Vagina (tissue), 2 donors: ENCODE results near the gene LRP3. TPM values are rescaled to one million over a fixed set of nuclear protein-coding genes. Genes with fewer than 3 reads are reported as not detected.

Experiments used
- DNase-seq, 2 donors: peaks; one replicate each; pipeline ENCODE4 v3.0.0-alpha.2; 2017; ENCODE audit errors: extremely low spot score in 2 of 2
- H3K27ac ChIP-seq: fragments of 200-600 bp; sonication (generic); one replicate; pipeline ENCODE4 v1.5.1; 2019
- H3K27me3 ChIP-seq: fragments of 200-600 bp; sonication (generic); one replicate; pipeline ENCODE4 v1.5.1; 2019
- H3K36me3 ChIP-seq, 2 donors: fragments of 200-600 bp; sonication (generic); one replicate each; pipeline ENCODE4 v1.5.1; 2017 to 2019
- H3K4me1 ChIP-seq: fragments of 200-600 bp; sonication (generic); one replicate; pipeline ENCODE4 v1.5.1; 2019
- H3K4me3 ChIP-seq, 2 donors: fragments of 200-600 bp; sonication (generic); 1 replicate in 1 of 2; 2 replicates in 1 of 2; pipeline ENCODE4 v1.5.1; 2016 to 2019
- H3K9me3 ChIP-seq: fragments of 200-600 bp; sonication (generic); one replicate; pipeline ENCODE4 v1.5.1; 2019
- POLR2A ChIP-seq, 2 donors: fragments of 450-650 bp; IDR thresholded peaks; one replicate each; pipeline ENCODE4 v1.6.1; 2017; ENCODE audit warnings: antibody characterized with exemption in 2 of 2, mild to moderate bottlenecking in 2 of 2, moderate library complexity in 2 of 2
- POLR2AphosphoS5 ChIP-seq, 2 donors: sonication (generic); formaldehyde crosslinking; IDR thresholded peaks; one replicate each; pipeline ENCODE4 v1.9.0; 2017; ENCODE audit warnings: antibody characterized with exemption in 2 of 2, mild to moderate bottlenecking in 2 of 2, low read depth in 1 of 2; ENCODE audit not compliant: insufficient read depth in 1 of 2
- intact Hi-C: fragments of 100-400 bp; cut with DNase I; formaldehyde crosslinking; loops from one replicate; pipeline ENCODE4 v1.15.1; 2023
- total RNA-seq: library from RNA; depleted of rRNA; stranded (reverse); fragments of >200 nt; gene quantifications from one replicate; pipeline ENCODE4 v1.2.3, GENCODE V29; 2016
- TF ChIP-seq, protein P1 (sequence below), 3 experiments: fragments of 450-650 bp in 2 of 3; fragments of 200-600 bp in 1 of 3; sonication (generic) in 1 of 3; IDR thresholded peaks; one replicate each; pipeline ENCODE4 v1.5.1; 2017 to 2019; ENCODE audit warnings: antibody characterized with exemption in 3 of 3, mild to moderate bottlenecking in 2 of 3, moderate library complexity in 2 of 3

Gene LRP3
- total RNA-seq, 1 donor from 2014 or later, result 20.6 TPM

DNA sequence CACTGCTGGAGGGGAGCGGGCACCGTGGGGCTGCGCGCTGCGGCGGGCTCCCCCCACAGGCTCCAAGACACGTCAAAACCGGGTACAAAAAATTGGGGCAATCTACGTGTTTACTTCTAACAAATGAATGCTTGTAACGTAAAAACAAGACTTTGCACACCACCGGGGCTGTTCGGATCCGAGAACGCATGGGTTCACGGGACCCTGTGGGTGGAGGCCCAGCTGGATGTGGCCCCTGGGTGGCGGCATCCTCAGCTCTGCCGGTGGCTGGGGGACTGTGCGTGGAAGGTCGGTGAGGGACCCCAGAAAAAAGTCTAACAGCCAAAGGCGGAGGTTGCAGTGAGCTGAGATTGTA, 41.8 kb downstream of the LRP3 start:
- H3K4me3 ChIP-seq, result no peak overlapping the region
- intact Hi-C loops, result loop anchor here (10.0 kb wide), 1 partner anchor 539 kb away; no protein-coding TSS in a partner anchor
- H3K27ac ChIP-seq, result no peak overlapping the region
- no peak for TF ChIP-seq POLR2AphosphoS5 (IDR thresholded peaks at IDR 0.05; ENCODE audit: insufficient read depth in 1 of 2, low read depth in 1 of 2)
- no peak for TF ChIP-seq POLR2A (IDR thresholded peaks at IDR 0.05)
- TF ChIP-seq, protein P1, sequence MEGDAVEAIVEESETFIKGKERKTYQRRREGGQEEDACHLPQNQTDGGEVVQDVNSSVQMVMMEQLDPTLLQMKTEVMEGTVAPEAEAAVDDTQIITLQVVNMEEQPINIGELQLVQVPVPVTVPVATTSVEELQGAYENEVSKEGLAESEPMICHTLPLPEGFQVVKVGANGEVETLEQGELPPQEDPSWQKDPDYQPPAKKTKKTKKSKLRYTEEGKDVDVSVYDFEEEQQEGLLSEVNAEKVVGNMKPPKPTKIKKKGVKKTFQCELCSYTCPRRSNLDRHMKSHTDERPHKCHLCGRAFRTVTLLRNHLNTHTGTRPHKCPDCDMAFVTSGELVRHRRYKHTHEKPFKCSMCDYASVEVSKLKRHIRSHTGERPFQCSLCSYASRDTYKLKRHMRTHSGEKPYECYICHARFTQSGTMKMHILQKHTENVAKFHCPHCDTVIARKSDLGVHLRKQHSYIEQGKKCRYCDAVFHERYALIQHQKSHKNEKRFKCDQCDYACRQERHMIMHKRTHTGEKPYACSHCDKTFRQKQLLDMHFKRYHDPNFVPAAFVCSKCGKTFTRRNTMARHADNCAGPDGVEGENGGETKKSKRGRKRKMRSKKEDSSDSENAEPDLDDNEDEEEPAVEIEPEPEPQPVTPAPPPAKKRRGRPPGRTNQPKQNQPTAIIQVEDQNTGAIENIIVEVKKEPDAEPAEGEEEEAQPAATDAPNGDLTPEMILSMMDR (IDR thresholded peaks at IDR 0.05), result no peak
- DNase-seq, result no peak
- no peaks in the 10 kb centered on the region for H3K4me1 ChIP-seq
- H3K27me3 ChIP-seq, result no peaks in the 10 kb centered on the region
- H3K9me3 ChIP-seq, result no peaks in the 10 kb centered on the region
- H3K36me3 ChIP-seq, result no peaks in the 10 kb centered on the region

DNA sequence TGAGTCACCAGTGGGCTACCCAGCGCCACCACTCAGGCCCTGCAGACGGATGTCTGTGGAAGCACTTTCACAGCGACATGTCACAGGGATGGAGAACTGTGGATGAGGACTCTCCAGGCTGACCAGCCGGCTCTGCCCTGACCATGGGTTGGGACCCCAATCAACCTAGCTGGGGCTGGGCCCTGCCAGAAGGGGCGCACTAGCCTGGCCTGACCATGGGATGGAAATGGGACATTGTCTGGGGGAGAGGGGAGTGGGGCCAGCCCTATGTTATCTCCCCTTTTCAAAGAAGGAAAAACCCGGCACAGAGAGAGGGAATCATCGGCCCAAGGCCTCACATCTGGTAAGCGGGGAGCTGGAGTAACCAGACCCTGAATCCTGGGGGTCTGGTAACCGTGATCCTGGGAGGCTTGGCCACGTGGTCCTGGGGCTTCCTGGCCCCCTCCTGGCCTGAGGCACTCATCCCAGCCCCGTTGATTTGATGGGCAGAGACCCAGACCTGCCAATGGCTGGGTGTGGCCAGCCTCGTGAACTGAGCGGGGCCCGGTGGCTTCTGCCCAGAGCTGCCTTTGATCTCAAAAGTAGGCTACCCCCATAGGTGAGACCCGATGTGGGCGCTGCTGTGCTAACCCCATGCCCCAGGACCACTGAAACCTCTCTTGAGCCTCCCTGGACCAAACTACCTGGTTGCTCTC, 42.7 kb downstream of the LRP3 start:
- no peak for DNase-seq
- Histone ChIP-seq H3K27me3 (no peaks in the 10 kb centered on the region), H3K4me3 (no peak overlapping the region), H3K9me3 (no peaks in the 10 kb centered on the region), H3K4me1 (peaks cover 7% of the 10 kb centered on the region), H3K27ac (no peak overlapping the region), H3K36me3 (no peaks in the 10 kb centered on the region)
- intact Hi-C loops, result loop anchor here (10.0 kb wide), 1 partner anchor 538 kb away; no protein-coding TSS in a partner anchor
- TF ChIP-seq POLR2A (IDR thresholded peaks at IDR 0.05) (no peak), POLR2AphosphoS5 (IDR thresholded peaks at IDR 0.05; ENCODE audit: insufficient read depth in 1 of 2, low read depth in 1 of 2) (no peak)
- TF ChIP-seq, protein P1 (IDR thresholded peaks at IDR 0.05), result no peak

DNA sequence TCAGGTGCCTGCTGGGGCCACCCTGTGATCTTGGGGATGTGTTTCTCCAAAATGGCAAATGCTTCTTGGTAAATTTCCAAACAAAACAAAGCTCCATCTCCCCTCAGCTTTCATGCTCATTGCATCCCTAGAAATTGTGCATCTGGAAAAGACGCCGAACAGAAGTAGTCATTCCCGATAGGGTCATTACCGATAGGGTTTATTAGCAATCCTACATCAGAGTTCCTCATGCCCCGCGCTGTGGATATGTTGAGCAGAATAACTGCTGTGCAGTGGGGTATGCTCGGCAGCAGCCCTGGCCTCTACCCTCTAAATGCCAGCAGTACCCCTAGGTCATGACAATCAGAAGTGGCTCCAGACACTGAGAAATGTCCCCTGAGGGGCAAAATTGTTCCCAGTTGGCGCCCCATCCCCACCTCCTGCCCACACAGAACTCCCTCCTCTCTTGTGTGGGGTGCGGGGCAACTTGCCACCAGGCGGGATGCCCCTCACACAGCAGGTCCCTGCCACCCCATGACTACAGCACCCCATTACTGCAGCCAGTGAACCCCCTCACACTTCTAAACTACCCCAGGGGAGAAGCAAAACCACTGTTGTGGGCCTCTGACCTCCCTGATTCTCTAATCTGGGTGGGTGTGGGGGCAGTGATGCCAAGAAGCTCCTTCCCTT, 44.5 kb downstream of the LRP3 start:
- Histone ChIP-seq H3K9me3 (no peaks in the 10 kb centered on the region), H3K27ac (no peak overlapping the region), H3K4me1 (peaks cover 11% of the 10 kb centered on the region), H3K27me3 (no peaks in the 10 kb centered on the region), H3K4me3 (no peak overlapping the region), H3K36me3 (no peaks in the 10 kb centered on the region)
- intact Hi-C loops, result loop anchor here (10.0 kb wide), 1 partner anchor 536 kb away; no protein-coding TSS in a partner anchor
- no peak for TF ChIP-seq POLR2A (IDR thresholded peaks at IDR 0.05)
- no peak for TF ChIP-seq POLR2AphosphoS5 (IDR thresholded peaks at IDR 0.05; ENCODE audit: insufficient read depth in 1 of 2, low read depth in 1 of 2)
- TF ChIP-seq, protein P1 (IDR thresholded peaks at IDR 0.05), result no peak
- no peak for DNase-seq

DNA sequence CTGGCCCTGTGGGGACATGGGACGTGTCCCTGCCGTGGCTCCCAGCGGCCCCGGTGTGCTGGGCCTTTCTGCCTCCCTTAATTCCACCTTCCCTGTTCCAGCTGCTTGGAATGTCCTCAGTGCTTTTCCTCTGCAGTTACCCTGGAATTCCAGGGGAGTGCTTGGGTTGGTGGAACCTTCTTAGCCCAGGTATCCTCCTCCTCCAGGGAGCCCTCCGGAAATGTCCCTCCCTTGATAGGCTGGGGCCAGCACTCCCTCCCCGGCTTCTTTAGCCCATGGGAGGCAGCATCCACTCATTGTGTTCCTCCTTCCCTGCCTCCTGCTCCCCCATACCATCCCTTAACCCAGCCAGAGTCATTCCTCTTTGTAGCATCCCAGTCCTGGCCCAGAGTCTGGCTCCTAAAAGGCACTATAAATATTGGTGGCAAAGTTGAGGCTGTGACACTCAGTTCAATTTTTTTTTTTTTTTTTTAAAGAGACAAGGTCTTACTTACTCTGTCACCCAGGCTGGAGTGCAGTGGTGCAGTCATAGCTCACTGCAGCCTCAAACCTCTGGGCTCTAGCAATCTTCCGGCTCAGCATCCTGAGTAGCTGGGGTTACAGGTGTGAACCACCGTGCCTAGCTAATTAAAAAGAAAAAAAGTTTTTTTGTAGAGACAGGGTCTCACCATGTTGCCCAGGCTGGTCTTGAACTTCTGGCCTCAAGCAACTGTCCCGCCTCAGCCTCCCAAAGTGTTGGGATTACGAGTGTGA, 45.3 kb downstream of the LRP3 start:
- intact Hi-C loops, result loop anchor here (10.0 kb wide), 1 partner anchor 535 kb away; no protein-coding TSS in a partner anchor
- Histone ChIP-seq H3K27me3 (no peaks in the 10 kb centered on the region), H3K9me3 (no peaks in the 10 kb centered on the region), H3K27ac (no peak overlapping the region), H3K4me1 (peaks cover 11% of the 10 kb centered on the region), H3K4me3 (no peak overlapping the region), H3K36me3 (no peaks in the 10 kb centered on the region)
- TF ChIP-seq, protein P1 (IDR thresholded peaks at IDR 0.05), result no peak
- TF ChIP-seq POLR2A (IDR thresholded peaks at IDR 0.05), result no peak
- no peak for TF ChIP-seq POLR2AphosphoS5 (IDR thresholded peaks at IDR 0.05; ENCODE audit: insufficient read depth in 1 of 2, low read depth in 1 of 2)
- DNase-seq, result no peak
